Right kidney (tissue), 1 donor: ENCODE results near the gene LMNB1.
"Not testable (repeated sequence)": the region's sequence is repeated elsewhere in the genome, so short reads cannot be mapped to it uniquely, and the experiment has no call there.

Source experiments
- DNase-seq: peaks from one replicate; pipeline ENCODE4 v3.0.0-alpha.2; 2016

The LMNB1 gene

DNA sequence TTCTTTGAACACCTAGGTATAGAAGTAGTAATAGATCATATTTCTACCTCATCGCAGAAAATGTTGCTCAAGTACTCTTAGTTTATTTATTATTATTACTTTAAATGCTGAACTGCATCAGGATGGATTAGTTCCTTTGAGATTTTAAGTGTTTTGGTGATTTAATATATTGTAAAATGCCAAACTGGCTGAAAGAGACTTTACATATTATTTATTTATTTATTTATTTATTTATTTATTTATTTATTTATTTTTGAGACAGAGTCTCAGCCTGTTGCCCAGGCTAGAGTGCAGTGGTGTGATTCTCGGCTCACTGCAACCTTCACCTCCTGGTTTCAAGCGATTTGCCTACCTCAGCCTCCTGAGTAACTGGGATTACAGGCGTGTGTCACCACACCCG lies 42.3 kb downstream of the LMNB1 start:
- no peak for DNase-seq

DNA sequence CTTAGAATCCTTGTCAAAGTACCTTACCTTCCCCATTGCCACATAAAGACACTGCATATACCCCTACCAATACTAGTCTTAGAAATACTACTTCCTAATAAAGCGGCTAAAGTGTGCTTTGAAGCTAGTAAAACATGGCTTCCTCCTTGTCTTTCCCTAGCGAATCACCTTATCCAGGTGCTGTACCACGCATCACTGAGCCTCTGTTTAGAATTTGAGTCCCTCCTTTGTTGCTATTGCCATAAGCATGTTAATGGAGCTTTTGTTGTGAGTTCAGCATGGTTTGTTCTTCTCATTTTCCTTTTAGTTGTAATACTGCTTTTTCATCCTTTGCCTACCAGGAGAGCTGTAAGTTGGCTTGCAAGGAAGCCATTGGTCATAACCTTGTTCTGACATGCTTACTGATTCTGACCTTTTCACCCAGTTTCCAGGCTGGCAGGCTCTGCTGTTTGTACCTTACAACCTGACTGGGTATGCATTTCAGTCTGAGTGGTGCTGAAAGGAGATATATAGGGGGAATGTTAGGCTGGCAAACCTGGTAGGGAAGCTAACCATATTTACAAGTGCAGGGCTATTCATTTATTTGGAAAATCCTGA lies 49.8 kb downstream of the LMNB1 start:
- DNase-seq: no peak

DNA sequence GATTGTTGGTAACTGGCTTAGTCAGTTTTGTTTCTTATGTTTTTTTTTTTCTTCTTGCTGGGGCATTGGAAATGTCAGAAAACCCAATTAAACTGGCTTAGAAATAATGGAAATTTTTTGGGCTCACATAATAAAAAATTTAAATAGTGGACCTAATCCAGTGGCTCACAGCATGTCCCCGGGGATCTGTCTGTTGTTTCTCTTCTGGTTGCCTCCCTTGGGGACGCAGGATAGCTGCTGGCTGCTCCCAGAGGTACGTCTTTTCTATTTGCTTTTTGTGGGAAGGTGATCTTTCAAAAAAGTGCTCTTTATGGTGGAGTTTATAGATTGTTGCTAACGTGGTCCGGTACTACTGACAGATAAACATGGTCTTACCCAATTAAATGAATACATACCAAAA lies 52.2 kb downstream of the LMNB1 start:
- no peak for DNase-seq

DNA sequence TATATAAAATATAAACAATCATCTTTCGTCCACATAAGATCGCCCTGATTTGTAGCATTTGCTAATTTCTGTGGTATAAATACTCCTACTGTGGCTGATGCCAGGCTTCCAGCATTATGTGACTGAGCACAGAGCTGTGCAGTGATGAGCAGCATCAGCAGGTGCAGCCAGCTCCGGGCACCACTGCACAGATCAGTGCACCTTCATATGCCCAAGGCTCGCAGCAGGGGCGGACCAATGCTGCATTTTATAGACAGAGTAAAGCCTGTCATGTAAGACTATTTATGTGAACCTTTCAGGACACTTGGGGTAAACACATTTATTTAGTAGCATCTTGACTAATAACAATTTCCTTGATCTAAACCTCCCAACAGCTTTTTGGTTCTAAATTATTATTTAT lies 53.1 kb downstream of the LMNB1 start:
- no peak for DNase-seq

DNA sequence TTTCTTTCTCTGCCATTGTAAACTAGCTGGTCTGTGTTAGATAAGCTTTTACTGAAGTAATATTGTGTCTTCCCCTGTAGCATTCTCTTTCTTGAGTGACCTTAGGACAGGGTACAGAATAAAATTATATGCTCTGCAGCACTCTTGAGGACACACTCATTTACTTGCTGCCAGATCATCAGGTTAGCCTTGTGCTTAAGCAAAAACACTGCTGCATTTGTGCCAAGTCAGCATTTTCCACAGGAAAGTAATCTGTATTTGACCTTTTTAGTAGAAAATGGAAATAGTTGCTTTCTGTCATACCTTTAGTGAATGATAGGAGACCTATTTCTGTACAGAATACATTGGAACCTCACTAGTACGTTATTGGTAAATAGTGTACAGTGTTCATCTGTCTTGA lies 54.2 kb downstream of the LMNB1 start:
- no peak for DNase-seq

DNA sequence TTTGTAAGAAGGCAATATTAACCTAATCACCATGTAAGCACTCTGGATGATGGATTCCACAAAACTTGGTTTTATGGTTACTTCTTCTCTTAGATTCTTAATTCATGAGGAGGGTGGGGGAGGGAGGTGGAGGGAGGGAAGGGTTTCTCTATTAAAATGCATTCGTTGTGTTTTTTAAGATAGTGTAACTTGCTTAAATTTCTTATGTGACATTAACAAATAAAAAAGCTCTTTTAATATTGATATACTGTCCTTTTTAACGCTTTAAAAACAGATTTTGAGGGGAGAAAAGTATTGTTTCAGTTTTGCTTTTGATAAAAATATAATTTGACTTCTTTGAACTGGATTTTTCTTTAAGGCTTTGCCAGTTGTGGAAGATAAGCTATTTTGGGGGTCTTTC lies 59.8 kb downstream of the LMNB1 start:
- DNase-seq: no peak

DNA sequence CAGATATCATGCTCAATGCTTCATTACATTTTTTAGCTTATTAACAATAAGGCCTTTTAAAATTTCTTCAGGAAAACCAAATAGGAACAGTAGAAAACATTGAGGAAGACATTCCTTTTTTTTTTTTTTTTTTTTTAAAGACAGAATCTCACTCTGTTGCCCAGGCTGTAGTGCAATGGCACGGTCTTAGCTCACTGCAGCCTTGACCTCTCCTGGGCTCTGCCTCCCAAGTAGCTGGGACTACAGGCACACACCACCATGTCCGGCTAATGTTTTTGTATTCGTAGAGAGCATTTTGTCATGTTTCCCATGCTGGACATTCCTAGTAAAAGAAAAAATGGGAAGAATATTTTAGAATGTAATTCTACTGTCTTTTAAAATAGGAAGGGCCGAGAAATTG lies 60.3 kb downstream of the LMNB1 start:
- DNase-seq: no peak

DNA sequence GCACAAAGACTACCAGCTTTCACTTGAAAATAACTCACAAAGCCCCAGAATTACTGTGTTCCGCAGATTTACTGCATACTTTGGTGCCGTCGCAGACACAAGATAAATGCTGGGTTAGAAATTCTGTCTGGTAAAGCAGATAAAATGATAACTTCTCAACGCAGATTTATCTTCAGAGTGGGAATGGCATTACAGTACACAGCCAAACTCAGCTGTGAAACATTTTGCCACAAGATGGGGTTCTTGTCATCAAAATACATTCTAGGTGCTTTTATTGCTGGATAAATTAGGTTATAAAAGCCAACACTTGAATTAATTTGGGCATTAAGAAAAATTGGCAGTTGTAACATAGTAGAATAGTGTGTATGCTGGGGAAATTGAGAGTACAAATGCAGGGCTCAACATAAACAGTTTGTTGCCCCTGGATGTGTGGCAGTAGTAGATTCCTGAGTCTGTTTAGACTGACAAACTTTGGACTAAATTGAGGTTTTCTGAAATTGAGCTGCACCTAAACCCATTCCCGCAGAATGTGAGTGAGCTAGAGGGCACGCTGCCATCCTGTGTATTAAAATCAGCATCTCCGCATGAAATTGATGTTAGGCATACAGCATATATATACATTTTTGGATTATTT lies 61.1 kb downstream of the LMNB1 start:
- no peak for DNase-seq

DNA sequence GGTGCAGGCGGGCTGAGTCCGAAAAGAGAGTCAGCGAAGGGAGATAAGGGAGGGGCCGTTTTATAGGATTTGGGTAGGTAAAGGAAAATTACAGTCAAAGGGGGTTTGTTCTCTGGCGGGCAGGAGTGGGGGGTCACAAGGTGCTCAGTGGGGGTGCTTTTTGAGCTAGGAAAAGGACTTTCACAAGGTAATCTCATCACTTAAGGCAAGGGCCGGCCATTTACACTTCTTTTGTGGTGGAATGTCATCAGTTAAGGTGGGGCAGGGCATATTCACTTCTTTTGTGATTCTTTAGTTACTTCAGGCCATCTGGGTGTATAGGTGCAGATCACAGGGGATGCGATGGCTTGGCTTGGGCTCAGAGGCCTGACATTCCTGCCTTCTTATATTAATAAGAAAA lies 62.5 kb downstream of the LMNB1 start:
- DNase-seq: not testable (repeated sequence)

DNA sequence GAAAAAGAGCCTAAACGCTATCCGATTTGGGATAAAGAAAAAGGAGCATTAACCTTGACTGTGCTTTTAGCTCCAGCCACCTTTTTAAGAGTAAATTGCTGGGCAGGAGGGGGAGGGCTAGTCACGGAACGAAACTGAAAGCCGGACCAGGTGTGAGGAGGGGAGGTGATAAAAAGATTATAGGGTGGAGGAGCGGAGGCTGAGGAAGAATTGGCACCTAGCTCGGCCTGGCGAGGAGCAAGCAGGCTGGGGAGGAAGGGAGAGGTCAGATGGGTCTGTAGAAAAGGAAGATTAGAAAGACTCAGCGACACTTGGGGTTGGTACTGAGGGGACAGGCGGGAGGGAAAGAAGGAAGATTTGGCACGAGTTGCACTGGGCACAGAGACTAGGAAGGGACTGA lies 66.4 kb downstream of the LMNB1 start:
- DNase-seq: not testable (repeated sequence)

DNA sequence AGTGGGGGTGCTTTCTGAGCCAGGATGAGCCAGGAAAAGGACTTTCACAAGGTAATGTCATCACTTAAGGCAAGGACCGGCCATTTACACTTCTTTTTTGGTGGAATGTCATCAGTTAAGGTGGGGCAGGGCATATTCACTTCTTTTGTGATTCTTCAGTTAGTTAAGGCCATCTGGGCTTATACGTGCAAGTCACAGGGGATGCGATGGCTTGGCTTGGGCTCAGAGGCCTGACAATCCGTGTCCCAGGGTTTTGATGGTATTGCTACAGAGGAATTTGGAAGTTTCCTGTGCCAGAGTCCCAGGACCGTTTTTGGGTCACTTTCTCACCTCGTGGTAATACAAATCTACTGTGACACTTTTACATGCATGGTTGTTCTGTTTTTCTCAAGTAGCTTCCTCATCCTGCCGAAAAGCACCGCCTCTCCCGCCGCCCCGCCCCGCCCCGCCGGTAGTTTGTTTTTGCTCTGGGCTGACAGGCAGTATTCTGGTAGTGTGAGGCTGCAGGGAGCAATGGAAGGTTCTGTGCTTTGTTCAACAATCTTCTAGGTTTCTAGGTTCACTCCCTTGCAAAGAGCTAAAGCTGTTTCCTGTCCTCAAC lies 68.6 kb downstream of the LMNB1 start:
- DNase-seq: not testable (repeated sequence)

DNA sequence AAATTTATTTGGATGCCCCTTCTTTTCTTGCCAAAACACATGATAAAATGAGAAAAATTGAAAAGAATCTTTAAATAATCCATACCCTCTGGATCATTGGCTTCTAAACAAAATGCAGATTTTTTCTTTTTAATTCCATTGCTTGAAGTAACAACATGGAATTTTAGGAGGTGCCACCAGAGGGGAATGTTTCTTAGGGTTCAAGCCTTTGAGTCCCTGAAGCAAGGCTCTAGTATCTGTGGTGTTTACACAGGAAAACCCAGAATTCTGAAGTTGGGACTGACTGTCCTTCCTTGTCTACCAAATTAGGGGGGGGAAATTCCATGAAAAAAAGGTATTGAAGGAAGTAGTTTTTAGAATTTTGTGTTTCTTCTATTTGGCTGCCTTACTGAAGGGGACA lies 69.4 kb downstream of the LMNB1 start:
- DNase-seq: no peak

DNA sequence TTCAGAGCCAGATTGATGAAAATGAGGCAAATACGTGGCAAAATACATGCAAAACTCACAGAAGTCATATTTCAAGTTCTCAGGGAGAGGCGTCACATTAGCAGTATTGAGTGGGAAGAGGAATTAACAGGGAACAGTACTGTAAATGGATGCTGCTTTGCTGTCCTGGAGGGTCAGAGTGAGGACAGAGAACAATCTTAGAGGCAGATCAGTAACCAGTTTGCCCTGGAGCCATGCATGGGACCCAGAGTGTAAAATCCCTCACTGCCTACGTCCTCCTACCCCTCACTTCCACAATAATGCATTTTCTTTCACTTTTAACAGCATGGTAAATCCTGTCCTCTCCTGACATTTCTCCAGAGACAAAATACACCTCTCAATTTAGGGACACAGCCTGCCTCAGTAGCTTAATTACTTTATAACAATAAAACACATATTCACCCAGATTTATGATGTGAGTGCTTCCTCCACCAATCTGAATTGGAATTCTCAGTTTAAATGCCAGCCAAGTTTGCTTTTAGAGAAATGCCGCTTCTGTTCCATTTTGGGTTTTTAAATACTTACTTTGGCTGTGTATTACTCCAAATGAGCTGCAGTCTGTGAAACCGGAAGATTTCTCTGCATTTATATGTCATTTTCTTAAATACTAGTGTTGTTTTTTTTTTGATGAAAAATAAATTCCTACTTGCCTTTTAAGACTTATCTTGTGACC lies 70.0 kb downstream of the LMNB1 start:
- DNase-seq: no peak

DNA sequence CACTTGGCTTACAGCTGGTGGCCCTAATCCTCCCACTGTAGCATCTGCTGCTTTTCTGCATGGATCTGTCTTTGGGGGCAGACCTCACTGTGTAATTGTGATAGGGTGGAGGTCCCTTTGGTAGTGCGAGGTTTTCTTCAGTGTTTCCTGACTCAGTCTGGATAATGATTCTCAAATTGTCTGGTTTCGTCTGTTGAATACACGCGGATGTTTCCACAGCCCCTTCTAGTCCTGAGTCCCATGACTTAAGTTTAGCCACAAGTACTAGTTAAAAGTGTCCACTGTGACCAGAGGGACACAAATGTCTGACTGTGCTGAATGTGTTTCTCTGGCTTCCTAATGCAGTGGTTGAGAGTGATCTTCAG lies 70.5 kb downstream of the LMNB1 start:
- DNase-seq: no peak

DNA sequence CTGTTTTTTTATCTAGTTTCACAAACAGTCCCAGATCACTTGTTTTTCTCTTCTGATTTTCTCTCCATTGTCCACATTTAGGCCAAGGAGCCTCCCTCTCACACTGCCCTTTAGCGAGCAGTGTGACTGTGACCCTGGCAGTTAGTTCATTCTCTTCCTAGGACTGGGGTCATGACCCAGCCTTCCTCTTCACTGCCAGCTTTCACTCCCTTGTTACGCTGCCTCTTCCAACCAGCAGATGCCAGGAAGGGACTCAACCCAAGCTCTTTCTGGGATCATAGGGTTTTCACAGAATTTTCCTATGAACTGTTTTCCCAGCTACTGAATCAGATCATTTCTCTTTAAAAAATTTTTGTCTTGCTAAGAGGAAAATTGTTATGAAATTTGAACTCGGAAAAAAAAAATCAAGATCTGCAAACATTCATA lies 70.9 kb downstream of the LMNB1 start:
- DNase-seq: no peak

DNA sequence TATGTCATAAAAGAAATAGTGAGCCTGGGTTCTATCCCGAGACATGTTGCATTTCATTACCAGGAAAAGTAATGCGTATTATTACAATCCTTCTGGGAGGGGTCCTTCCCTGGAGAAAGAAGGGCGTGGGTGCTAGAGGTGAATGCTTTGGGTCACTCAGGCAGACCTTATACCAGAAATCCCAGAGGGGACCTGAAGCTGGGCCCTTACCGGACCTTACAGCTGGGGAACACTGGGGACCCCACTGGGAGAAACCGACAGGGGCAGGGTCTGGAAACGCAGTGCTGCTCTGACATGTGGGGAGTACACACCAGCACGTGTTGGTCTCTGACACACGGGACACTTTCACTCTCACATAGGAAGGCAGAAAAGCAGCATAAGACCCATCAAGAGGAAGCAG lies 71.3 kb downstream of the LMNB1 start:
- DNase-seq: no peak

DNA sequence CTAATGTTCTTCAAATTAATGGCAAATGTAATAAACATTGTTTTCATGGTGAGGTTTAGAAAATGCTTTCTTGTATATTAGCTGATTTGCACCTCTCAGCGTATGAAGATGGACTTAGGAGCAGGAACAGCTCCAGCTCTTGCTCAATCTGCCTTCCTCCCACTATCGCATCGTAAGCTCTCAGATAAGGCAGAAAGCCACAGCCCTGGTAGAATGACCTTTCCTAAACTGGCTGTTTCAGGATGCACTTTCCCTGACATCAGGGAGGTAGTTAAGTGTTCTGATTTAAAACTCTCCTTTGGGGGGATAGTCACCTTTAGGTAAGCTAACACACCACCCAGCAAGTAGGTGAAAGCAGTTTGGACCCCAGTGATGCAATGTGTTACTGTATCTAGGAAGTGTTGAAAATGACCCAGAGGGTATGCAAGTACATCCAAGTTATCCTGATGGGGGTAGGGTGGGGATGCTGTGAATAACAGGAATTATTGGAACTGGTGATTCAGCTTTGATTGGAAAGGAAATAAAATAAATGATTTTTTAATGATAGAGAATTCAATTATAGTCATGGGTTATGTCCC lies 72.3 kb downstream of the LMNB1 start:
- DNase-seq: no peak

DNA sequence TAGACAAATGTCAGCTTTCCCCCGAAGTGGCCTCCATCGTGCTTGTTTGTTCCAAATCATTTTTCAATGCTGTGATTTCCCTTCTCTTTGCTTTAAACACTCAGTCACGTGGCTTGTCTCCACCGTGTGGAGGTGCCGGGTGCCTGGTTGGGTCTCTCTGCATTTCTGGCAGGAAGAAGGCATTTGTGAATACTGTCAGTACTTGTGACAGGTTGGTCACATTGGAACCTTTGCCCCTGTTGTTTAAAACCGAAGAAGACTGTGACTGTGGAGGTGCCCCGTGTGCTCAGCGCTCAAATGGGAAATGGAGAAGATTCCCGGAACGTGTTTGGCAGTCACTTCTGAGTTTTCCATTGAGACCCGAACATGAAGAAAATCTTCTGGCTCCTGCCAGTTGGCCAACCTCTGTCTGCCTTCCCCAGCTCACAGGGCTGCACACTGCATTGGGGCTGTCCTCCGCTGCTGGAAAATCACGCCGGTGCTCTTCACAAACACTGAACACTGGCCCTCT lies 74.6 kb downstream of the LMNB1 start:
- no peak for DNase-seq

DNA sequence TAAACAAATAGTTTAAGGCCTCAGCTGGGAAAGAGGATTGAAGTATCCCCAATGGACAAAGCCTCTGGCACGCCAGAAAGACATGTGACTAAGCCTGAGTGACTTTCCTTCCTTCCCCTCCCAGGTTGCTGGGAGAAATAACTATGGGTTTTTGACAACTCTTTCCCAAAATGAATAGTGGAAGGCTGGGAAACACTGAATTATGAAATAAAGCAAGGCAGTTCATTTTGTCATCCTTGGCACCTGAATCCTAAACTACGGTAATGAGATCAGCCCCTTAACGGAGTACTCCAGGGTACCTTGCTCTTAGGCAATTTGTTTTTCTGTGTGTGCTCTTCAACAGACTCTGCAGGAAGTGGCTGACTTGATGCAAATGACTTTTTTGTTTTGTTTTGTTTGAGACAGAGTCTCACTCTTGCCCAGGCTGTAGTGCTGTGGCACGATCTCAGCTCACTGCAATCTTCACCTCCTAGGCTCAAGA lies 75.2 kb downstream of the LMNB1 start:
- DNase-seq: no peak

DNA sequence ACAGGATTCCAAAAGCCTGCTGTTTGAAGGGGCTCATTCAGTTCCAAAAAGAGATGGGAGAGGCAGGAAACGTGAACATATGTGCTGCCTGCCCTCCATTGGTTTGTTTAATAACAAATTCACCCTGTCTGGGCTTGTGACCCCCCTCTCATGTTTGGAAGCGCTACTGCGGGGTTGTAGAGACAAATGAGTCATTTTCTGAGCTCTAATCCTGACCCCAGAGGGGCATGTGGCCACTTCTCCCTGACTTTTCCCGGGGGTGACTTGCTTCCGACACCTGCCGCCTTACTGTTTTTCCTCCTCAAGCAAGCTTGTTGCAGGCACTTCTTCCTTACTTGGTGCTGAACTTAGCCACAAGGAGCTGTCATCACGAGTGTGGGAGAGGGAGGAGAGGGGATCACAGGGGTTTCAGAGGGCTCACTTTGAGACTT lies 75.9 kb downstream of the LMNB1 start:
- no peak for DNase-seq

DNA sequence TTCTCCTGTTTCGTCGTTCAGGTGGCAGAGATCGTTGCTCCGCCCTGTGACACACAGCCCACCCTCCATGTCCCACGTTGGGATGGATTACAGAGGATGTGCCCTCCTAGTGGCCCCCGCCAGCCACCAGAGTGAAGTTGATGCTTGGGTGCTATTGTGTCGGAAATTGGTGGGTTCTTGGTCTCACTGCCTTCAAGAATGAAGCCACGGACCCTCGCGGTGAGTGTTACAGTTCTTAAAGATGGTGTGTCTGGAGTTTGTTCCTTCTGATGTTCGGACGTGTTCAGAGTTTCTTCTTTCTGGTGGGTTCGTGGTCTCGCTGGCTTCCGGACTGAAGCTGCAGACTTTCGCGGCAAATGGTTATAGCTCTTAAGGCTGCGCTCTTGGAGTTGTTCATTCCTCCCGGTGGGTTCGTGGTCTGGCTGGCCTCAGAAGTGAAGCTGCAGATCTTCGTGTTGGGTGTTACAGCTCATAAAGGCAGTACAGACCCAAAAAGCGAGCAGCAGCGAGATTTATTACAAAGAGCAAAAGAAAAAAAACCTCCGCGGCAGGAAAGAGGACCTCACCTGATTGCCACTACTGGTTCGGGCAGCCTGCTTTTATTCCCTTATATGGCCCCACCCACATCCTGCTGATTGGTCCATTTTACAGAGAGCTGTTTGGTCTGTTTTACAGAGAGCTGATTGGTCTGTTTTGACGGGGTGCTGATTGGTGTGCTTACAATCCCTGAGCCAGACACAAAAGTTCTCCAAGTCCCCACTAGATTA lies 76.8 kb downstream of the LMNB1 start:
- DNase-seq: not testable (repeated sequence)

DNA sequence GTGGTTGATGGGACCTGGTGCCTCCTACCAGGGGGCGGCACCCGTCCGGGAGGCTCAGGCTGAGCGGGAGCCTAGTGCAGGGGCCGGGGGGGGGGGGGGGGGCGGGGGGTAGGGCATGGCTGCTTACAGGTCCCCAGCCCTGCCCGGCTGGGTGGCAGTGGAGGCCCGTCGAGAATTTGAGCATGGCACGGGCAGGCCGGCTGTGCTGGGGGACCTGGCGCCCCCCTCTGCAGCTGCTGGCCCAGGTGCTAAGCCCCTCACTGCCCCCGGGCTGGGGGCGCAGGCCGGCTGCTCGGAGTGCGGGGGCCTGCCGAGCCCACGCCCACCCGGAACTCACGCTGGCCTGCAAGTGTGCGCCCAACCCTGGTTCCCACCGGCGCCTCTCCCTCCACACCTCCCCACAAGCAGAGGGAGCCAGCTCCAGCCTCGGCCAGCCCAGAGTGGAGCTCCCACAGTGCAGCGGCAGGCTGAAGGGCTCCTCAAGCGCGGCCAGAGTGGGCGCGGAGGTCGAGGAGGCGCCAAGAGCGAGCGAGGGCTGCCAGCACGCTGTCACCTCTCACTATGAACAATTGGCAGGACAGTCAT lies 77.7 kb downstream of the LMNB1 start:
- no peak for DNase-seq
